GM04503 (cell line): ENCODE data around the gene MELTF.
A peak's percentile ranks its signal among the peaks of the same experiment; 100 is the strongest.
"Not testable (repeated sequence)": the region's sequence is repeated elsewhere in the genome, so short reads cannot be mapped to it uniquely, and the experiment has no call there.

Experiments
- DNase-seq: peaks from one replicate; pipeline ENCODE4 v3.0.0-alpha.2; 2012; ENCODE audit warnings: low read depth

The MELTF gene

DNA sequence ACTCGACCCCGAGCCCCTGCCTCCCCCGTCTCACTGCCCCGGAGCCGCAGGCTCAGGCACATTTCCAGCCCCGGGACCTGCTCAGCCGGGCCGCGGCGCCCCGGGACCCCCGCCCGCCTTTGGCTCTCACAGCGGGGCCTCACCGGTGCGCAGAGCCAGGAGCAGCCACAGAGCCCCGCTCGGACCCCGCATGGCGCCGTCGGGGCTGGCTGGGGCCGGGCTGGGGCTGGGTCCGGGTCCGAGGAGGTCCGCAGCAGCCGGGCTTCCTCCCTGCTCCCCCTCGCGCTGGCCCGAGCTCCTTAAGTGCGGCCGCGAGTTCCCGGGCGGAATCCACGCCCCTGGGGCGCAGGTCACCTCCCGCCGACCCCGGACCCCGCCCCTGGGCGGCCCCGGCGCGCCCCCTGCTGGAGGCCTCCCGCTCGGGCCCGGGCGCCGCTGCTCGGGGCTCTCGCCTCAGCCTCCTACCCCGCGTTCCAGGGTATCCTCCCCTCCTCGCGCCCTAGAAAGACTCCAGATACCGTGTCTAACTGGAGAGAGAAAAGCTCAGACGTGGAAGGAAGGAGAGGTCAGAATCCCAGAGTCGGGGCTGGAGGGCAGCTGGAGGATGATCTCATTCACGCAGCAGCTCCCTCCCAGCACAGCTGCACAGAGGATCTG, at the start of gene MELTF:
MELTF (minus strand) TSS at position 307 of the 657 bp plus-strand sequence; CDS start at position 192, 115 bp downstream.
- DNase-seq, result peak; percentile 6

DNA sequence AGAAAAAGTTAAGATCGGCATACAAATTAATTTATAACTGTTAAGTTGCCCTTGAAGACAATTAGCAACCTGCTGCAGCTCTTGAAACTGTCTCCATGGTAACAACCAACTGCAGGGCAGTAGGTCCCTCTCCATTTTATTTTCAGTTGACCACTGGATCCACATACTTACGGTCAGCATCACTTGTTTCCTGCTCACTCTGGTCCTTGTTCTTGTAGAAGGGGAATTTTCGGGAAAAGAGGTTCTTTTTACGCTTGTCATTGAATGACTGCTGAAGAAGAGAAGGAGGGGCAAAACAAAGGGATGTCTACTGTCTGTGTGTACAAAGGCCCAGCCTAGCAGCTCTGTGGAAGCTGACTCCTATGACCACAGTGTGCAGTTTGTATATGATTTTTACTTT, 46.8 kb upstream of the MELTF start:
- no peak for DNase-seq

DNA sequence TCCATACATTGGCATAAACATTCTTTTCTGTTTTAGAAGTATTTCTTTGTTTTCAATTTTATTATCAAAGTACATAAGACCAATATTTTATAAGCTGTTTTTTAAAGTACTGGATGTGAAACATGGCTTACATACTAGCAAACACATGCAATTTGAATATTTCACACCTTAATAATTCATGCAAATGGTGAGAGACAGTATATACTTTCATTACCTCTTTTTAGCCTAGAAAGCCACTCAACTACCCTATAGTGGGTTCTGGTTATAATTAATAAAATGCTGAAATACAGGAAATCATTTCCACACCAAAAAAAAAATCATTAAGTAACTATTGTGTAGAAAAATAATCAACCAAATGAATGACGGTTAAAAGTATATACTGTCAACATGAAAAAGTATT, 38.5 kb upstream of the MELTF start:
- DNase-seq, result no peak

DNA sequence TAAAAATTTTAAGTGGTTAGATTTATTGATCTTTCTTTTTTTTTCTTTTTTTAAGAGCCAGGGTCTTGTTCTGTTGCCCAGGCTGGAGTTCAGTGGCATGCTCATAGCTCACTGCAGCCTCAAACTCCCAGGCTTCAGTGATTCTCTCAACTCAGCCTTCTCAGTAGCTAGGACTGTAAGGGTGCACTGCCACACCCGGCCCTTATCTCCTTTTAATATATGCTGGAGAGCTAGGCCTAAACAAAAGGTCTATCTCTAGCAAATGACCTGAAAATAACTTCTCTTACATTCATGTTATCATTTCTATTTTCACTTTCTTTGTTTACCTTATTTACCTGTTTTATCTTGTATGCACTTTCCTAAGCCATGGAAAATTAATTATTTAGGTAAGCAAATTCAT, 35.2 kb upstream of the MELTF start:
- DNase-seq, result no peak

DNA sequence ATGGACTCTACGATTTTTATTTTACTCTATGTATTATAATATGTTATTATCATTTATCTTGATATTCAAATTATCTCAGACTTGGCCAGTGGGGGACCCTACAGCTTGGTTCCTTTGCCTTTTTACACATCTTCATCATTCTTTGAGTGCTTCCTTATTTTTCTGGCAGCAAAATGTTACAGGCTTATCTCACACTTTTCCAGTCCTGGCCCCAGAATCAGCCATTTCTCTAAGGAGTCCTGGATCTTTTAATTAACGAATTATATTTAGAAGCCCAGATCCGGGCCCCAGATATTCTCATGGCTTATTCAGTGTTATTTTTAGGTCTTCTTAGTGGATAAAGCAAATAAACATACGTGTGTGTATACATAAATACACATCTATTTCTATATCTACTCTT, 32.8 kb upstream of the MELTF start:
- DNase-seq, result no peak

DNA sequence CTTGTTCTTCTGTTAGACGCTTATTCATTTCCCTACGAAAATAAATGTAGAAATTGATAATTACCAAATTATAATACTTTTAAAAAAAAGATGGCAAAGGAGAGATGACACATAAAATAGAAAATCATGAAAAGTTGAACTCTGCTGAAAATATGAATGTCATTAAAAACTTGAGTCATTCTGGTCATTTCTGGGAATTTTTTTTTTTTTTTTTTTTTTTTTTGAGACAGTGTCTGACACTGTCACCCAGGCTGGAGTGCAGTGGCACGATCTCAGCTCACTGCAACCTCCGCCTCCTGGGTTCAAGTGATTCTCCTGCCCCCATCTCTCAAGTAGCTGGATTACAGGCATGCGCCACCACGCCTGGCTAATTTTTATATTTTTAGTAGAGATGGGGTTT, 22.0 kb upstream of the MELTF start:
- not testable (repeated sequence) for DNase-seq

DNA sequence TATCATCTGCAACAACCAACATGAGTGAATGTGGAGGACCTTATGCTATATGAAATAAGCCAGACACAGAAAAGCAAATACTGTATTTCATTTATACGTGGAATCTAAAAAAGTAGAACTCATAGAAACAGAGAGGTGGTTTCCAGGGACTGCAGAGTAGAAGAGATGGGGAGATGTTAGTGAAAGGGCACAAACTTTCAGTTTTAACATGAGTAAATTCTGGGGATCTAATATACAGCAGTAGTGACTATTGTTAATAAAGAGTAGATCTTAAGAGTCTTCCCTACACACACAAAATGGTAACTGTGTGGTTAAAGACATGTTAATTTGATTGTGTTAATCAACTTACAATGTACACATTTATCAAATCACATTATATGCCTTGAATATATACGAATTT, 20.9 kb upstream of the MELTF start:
- no peak for DNase-seq

DNA sequence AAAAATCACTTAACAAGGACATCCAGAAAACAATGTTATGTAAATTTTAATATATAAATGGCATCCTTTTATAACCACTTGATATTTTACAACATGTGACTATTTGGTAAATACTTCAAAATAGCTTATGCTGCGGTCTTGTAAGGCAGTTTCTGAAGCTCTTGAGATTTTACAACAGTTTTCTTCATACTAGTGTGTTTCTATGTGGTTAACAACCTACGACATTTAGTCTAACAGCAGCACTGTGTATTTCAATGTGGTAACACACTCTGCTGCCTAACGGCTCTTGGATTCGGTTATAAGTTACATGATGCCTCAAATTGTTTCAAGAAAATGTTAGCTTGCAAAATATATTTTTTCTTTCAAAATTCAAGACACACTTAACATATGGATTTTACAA, 12.9 kb upstream of the MELTF start:
- DNase-seq, result no peak

DNA sequence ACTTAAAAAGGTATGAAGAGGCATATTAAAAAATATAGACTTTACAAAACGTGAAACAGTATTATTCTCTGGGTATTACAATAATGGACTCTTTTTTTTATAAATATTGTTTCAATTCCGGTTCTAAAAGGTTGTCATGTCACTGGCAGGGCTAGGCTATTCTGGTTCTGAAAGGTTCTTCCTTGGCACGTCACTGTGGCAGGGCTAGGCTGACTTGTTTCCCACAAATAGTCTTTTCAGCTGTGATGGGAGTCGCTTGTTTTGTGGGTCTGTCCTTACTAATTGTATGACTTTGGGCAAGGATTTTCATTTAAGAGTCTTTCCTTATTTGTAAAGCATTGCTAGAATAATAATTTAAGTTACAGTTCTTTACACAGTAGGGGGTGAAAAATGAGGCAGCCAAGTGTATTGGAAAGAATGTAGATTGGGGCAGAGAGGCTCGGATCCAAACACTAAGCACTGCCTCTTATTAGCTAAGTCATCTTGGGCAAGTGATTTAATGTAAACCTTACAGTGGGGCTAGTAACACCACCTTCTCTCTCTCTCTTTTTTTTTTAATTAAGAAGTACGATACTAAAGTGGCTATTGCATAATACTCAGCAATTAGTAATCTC, 12.4 kb upstream of the MELTF start:
- no peak for DNase-seq

DNA sequence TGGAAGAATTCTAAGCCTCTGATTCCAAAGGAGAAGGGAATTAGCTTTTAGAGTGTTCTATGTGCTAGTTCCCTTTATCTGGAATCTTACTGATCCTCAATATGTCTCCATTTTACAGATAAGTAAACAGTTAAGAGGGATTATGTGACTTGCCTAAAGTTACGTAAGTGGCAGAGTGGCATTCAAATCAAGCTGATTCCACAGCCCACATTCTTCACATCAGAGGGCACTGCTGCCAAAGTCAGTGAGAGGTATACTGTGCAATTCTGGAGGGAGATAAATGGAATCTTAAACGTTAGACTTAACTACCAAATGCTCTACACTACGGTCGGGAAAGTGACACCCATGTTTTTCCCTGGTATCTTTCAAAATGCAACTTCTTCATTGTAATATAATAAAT, 11.0 kb upstream of the MELTF start:
- no peak for DNase-seq

DNA sequence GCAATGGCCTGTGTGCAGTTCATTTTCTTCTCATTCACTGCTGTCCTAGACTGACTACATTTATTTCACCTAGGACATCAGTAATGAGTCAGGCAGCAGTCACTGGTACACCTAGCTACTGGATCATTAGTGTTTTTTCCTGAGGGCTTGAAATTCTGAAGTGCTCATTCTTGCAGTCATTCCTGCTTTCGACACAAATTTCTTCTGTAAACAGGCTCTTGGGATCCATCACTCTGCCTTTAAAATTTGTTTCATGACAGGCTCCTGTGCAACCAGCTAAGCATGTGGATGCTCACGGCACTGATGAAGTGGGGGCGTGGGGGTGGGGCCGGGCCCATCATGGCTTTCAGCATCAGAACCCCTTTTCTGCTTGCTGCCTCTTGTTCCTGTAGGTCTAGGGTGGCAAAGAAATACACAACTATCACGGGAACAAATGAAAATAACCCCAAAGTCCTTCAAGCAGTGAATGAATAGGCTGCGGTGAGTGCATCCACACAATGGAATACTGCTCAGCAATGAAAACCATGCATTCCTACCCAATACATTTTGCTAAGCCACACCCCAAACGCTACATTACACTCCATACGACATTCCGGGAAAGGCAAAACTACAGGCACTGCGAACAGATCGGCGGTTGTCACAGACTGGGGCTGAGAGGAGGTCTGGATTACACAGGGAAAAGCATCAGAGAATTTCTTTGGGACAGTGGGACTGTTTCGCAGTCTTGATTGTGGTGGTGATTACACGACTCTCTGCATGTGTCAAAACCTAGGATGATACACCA, 9.3 kb upstream of the MELTF start:
- DNase-seq, result no peak

DNA sequence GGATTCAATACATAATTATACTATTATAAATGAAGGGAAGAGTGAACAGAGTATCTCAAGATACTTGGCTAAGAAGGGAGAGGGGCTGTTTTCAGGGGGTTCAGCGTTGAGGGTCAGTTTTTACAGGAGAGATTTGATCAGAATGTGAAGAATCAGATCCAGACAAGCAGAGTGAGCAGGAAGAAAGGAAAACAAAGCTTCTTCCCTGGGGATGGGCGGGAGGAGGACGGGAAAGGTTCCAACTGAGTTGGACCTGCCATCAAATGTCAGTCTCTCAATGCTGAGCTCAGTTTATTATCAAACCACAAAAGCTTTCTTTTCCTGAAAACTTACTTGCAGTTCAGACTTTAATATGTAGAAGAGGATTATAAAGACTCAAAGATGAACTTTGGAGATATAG, 6.0 kb upstream of the MELTF start:
- no peak for DNase-seq

DNA sequence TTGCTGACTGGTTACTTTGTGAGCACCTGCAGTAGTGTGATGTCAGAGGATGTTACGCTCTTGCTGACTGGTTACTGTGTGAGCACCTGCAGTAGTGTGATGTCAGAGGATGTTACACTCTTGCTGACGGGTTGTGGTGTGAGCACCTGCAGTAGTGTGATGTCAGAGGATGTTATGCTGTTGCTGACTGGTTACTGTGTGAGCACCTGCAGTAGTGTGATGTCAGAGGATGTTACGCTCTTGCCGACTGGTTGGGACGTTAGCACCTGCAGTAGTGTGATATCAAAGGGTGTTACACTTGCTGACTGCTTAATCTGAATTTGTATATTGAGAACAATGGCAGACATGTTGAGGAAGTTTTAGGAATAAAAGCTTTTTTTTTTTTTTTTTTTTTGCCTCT, 5.2 kb upstream of the MELTF start:
- DNase-seq, result not testable (repeated sequence)

DNA sequence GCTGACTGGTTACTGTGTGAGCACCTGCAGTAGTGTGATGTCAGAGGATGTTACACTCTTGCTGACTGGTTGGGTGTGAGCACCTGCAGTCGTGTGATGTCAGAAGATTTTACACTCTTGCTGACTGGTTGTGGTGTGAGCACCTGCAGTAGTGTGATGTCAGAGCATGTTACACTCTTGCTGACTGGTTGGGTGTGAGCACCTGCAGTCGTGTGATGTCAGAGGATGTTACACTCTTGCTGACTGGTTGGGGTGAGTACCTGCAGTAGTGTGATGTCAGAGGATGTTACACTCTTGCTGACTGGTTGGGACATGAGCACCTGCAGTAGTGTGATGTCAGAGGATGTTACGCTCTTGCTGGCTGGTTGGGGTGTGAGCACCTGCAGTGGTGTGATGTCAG, 4.1 kb upstream of the MELTF start:
- DNase-seq, result not testable (repeated sequence)

DNA sequence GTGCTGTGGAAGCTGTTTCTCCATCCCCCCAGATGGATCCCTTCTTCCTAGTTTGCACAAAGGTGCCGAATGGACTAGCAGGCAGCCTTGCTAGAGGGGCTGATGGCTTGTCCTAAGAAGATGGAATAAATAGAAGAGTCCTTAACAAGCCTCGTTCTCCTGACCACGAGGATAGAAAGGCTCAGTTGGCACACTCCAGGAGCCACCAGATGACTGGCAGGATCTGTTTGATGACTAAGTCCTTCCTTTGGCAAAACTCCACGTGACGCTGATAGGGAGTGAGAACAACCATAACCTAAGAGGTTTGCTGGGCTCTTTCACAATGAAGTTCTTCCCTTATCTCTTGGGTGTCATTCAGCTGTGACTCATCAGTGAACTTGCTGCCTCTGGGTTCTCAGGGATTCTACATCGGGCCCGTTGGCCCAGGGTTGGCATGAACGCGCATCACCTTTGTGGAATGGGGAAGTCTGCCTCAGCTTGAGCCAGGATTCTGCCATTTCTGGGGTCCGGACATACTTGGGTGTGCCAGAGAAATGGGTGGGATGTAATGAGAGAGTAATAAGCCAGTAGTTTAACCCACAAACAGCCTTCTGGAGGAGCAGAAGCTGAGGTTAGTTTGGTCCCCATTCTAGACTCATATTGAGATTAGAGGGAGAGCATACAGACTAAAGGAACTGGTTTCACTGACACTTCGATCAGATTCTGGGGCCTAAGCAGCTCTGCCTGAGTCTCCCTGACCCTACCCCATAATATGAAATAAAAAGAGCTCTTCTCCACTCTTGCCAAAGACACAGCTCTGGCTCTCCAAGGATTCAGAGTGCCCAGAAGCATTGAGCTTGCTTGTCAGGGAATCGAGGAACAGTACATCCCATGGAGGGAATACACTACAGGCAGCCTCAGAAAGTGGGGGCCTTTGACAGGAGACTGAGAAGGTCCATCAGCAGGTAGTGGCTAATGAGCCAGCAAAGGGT, 2.0 kb upstream of the MELTF start:
- DNase-seq, result peak; percentile 98

DNA sequence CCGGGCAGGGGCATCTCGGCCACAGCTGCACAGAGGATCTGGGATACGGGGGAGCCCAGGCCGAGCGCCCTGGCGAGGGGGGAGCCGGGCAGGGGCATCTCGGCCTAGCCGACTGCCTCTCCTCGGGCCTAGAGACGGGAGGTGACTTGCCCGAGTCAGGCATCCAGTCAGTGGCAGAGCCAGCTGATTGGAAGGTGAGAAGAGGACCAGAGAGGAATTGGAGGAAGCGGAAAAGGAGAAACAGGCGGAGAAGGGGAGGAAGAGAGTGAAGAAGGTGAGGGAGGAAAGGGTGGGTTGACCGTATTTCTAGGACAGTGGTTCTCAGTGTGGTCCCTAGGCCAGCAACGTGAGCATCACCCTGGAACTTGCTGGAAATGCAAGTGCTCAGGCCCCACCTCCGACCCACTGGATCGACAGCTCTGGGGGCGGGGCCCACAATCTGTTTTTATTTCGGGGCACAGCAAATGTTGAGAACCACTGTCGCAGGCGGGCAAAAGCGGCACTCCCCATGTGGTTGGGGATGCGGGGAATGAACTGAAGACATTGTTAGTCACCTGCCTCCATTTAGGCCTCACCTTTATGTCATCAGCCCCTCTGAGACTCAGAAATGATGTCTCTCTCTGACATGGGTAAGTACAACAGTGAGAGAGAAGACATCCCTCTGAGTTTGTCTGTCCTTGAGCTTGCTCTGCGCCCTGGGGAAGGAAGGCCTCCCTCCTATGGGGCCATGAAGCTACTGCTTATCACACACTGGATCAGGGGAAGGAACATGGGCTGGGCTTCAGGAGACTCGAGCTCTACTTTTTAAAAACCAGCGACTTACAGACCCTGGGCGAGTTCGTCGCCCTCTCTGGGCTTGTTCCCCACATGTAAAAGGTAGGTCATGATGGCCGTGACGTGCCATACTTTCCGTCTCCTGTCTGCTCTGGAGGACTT, 1.0 kb upstream of the MELTF start:
- no peak for DNase-seq

DNA sequence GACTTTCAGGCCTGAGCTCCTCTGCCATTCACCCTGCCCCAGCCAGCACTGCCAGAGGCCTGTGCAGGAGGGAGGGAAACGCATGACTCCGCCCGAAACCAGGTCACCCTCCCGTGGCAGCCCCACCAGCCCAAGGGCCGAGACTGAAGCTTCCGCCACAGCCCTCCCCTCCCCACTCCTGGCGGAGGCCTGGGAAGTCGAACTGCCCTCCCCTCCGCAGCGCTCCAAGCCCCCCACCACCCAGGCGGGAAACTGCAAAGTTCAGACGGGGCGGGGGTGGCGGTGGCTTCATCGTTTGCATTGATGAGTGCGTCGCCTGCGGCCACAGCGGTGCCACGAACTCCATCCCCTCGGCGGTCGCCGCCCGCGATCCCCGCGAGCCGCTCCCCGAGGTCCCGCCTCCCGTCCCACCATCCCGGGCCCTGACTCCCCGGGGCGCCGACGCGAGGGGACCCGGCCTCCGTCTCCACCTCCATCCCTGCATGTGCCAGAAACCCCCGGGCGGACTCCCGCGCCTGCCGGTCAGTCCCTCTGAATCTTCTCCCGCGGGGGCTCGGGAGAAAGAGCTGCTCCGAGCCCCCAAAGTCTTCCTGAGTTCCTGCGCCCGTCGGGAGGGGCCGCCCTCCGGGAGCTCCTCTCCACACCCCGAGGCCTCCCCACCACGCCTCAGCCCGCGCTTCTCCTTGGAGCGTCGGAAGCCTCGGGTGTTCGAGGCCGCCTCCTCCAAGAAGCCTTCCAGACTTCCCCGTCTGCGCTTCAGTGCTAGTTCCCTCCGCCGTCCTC, 698 bp downstream of the MELTF start:
- no peak for DNase-seq

DNA sequence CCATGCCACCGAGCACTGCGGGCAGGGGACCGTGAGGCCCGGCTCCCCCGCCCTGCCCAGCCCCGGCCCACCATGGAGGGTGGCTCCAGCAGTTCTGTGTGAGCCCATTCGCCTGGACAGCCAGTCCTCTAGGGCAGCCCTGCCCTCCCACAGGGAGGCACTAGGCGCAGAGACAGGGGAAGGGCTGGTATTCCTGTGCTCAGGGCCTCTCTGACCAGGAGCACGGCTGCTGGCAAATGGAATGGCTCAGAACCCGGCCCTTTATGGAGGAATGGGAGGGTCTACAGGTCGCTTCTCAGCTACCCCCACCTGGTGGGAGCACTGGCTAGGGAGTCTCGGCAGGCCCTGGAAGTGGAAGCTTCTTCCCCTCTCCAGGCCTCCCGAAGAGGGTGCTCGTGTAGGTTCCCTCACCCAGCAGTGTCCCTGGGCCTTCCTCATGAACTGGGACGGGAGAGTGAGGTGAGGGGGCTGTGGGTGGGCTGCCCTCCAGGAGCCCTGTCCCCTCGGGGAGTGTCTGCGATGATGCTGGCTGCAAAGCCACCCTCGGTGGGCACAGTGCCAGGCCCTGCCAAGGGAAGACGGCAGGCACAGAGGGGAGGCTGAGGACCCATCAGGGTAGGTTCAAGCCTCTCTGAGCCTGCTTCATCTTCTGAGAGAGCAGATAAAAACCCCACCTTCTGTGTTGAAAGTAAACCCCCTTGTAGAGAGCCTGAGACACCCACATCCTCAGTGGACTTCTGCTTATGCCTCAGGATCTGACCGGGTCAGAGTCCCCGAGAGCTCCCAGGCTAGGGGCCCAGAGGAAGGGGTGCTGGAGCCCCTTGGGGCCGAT, 1.5 kb downstream of the MELTF start:
- no peak for DNase-seq

DNA sequence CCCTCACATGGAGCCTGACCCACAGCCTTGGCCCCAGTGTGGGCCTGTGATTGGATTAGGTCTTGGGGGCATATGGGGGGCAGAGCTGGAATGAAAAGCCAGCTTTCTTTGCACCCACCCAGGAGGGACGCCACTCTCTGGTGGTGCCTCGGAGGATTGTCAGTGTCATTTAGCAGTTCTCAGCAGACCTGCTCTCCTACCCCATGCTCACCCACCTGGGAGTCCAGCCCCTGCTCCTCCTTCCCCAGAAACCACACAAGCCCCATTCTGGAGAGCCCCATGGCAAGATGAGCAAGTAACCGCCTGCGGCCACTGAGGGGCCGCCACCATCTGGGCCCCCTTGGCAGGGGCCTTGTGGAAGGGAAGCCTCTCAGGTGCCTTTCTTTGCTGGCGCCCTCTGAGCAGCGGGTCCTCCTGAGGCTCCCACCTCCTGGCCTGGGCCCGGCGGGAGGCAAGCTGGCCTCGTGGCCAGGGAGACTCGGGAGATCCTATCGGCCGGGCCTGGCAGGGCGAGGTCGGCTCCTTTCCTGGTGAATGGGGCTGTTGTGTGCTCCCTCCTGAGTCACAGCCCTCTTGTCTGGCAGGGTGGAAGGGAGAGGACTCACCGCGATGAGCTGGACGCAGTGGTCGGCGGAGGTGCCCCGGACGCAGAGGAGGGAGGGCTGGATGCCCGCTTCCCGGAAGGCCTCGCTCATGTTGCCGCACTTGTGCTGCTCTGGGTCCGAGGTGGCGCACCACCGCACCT, 2.3 kb downstream of the MELTF start:
- no peak for DNase-seq
